Measurements from ENCODE around the gene RFT1.

DNA sequence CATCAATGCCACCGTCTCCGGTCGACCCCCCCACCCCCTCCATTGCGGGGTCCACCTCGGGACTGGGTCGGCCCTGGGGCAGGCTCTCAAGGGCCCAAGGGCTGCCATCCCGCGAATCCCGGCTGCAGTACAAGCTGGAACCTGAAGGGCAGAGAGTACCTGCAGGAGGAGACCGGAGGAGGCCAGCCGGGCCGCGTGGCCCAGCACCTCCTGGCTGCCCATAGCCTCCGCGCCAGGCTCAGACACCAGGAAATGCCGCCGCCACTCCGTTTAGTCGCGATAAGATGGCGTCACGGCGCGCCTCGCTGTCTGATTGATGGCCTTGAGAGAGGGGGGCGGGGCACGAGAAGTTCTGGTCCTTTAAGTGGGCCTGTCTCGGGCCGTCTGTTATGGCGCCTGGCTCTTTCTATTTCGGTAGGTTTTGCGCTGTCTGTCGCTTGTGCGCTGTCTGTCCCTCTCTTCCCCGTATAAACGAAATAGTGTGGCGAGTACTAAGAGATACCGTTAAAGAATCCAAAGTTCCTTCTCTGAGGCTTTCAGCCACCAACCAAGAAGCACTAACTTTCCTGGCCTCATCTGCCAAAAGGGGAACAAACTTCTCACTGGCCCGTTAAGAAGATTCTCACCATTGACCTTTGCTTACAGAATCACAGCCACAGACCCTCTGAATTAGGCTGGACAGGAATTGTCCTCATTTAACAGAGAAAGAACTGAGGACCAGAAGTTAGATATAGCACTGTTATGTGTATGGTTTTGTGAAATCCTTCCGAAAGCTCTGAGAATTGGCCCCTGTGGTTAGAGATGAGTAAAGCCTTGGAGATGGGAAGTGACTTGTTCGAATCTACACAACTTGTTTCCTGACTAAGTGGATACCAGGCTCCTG lies at the start of gene RFT1:
- TF ChIP-seq EZH2 (IDR thresholded peaks at IDR 0.05; ENCODE audit: low read depth, unreplicated experiment) (no peak), EZH2phosphoT487 (IDR thresholded peaks at IDR 0.05; ENCODE audit: unreplicated experiment) (no peak), POLR2AphosphoS5 (IDR thresholded peaks at IDR 0.05; ENCODE audit: low read depth) (peak; percentile 95), NANOG (IDR thresholded peaks at IDR 0.05; ENCODE audit: borderline replicate concordance) (0 out of 2 replicates have a peak, but pooled peaks have one; percentile 8), ZNF114 (CRISPR knock-in tag; IDR thresholded peaks at IDR 0.05) (no peak)
- TF ChIP-seq, protein P1, sequence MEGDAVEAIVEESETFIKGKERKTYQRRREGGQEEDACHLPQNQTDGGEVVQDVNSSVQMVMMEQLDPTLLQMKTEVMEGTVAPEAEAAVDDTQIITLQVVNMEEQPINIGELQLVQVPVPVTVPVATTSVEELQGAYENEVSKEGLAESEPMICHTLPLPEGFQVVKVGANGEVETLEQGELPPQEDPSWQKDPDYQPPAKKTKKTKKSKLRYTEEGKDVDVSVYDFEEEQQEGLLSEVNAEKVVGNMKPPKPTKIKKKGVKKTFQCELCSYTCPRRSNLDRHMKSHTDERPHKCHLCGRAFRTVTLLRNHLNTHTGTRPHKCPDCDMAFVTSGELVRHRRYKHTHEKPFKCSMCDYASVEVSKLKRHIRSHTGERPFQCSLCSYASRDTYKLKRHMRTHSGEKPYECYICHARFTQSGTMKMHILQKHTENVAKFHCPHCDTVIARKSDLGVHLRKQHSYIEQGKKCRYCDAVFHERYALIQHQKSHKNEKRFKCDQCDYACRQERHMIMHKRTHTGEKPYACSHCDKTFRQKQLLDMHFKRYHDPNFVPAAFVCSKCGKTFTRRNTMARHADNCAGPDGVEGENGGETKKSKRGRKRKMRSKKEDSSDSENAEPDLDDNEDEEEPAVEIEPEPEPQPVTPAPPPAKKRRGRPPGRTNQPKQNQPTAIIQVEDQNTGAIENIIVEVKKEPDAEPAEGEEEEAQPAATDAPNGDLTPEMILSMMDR (conservative IDR thresholded peaks at IDR 0.05; ENCODE audit: low read depth in 2 of 2), result 0 out of 4 replicates have a peak, but pooled peaks have one; percentile 1 to 25
- TF ChIP-seq, protein P2, sequence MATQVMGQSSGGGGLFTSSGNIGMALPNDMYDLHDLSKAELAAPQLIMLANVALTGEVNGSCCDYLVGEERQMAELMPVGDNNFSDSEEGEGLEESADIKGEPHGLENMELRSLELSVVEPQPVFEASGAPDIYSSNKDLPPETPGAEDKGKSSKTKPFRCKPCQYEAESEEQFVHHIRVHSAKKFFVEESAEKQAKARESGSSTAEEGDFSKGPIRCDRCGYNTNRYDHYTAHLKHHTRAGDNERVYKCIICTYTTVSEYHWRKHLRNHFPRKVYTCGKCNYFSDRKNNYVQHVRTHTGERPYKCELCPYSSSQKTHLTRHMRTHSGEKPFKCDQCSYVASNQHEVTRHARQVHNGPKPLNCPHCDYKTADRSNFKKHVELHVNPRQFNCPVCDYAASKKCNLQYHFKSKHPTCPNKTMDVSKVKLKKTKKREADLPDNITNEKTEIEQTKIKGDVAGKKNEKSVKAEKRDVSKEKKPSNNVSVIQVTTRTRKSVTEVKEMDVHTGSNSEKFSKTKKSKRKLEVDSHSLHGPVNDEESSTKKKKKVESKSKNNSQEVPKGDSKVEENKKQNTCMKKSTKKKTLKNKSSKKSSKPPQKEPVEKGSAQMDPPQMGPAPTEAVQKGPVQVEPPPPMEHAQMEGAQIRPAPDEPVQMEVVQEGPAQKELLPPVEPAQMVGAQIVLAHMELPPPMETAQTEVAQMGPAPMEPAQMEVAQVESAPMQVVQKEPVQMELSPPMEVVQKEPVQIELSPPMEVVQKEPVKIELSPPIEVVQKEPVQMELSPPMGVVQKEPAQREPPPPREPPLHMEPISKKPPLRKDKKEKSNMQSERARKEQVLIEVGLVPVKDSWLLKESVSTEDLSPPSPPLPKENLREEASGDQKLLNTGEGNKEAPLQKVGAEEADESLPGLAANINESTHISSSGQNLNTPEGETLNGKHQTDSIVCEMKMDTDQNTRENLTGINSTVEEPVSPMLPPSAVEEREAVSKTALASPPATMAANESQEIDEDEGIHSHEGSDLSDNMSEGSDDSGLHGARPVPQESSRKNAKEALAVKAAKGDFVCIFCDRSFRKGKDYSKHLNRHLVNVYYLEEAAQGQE (IDR thresholded peaks at IDR 0.05; ENCODE audit: unreplicated experiment), result no peak
